Body of pancreas (tissue), 4 donors: Measurements from ENCODE around the gene EIF4E1B.

Source experiments
- CTCF ChIP-seq, 7 experiments: fragments of 450-650 bp in 4 of 7; fragments of 200-600 bp in 3 of 7; sonication (generic) in 3 of 7; IDR thresholded peaks; one replicate each; pipeline ENCODE4 v1.5.1; 2016 to 2019; ENCODE audit warnings: antibody characterized with exemption in 7 of 7
- POLR2A ChIP-seq, 3 donors: fragments of 450-650 bp; IDR thresholded peaks; one replicate each; pipeline ENCODE4 v1.6.1; 2016; ENCODE audit warnings: antibody characterized with exemption in 3 of 3, mild to moderate bottlenecking in 2 of 3

- no peak for TF ChIP-seq CTCF (IDR thresholded peaks at IDR 0.05)
- no peak for TF ChIP-seq POLR2A (IDR thresholded peaks at IDR 0.05)
These were observed 34.4 kb downstream of the EIF4E1B start for GRCh38 chr5:176664886-176665285.
